VCaP (cell line): ENCODE results near the gene ENTPD7.

Experiments used
- H3K27ac ChIP-seq: fragments of 450-650 bp; 2 replicates; pipeline ENCODE4 v1.5.1; 2017
- TF ChIP-seq, protein P1 (sequence below): fragments of 450-650 bp; conservative IDR thresholded peaks from 2 replicates; pipeline ENCODE4 v1.5.1; 2017; ENCODE audit warnings: mild to moderate bottlenecking, moderate library complexity

The ENTPD7 gene

DNA sequence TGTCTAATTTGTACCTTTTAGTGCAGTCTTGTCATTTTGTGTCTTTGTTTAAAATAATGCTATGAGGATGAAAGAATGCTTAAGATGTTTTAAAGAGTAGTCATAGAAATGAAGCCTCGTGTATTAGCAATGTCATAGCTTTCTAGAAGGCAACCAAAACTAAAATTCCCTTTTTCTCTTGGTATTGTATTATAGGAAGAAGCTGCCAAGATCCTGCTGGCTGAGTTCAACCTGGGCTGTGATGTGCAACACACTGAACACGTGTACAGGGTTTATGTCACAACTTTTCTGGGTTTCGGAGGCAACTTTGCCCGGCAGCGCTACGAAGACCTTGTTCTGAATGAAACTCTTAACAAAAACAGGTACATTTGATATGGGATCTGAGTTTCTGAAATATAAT is 36.5 kb downstream of the ENTPD7 start:
- no peak overlapping the region for H3K27ac ChIP-seq
- TF ChIP-seq, protein P1, sequence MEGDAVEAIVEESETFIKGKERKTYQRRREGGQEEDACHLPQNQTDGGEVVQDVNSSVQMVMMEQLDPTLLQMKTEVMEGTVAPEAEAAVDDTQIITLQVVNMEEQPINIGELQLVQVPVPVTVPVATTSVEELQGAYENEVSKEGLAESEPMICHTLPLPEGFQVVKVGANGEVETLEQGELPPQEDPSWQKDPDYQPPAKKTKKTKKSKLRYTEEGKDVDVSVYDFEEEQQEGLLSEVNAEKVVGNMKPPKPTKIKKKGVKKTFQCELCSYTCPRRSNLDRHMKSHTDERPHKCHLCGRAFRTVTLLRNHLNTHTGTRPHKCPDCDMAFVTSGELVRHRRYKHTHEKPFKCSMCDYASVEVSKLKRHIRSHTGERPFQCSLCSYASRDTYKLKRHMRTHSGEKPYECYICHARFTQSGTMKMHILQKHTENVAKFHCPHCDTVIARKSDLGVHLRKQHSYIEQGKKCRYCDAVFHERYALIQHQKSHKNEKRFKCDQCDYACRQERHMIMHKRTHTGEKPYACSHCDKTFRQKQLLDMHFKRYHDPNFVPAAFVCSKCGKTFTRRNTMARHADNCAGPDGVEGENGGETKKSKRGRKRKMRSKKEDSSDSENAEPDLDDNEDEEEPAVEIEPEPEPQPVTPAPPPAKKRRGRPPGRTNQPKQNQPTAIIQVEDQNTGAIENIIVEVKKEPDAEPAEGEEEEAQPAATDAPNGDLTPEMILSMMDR, result no peak

DNA sequence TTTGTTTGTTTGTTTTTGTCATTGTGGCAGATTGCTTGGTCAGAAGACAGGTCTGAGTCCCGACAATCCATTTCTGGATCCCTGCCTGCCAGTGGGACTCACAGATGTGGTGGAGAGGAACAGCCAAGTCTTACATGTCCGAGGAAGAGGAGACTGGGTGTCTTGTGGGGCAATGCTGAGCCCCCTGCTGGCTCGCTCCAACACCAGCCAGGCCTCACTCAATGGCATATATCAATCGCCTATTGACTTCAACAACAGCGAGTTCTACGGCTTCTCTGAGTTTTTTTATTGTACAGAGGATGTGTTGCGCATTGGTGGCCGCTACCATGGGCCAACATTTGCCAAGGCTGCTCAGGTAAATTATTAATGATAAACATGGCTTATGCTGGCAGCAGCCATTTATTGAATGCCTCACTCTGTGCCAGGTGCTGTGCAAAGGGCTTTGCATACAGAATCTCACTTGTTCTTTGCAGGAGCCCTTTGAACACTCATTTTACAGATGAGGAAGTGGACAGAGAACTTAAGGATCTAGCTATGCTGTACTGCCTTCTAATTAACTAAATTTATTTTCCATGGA is 39.3 kb downstream of the ENTPD7 start:
- TF ChIP-seq, protein P1, result peak; percentile 60
- no peak overlapping the region for H3K27ac ChIP-seq

DNA sequence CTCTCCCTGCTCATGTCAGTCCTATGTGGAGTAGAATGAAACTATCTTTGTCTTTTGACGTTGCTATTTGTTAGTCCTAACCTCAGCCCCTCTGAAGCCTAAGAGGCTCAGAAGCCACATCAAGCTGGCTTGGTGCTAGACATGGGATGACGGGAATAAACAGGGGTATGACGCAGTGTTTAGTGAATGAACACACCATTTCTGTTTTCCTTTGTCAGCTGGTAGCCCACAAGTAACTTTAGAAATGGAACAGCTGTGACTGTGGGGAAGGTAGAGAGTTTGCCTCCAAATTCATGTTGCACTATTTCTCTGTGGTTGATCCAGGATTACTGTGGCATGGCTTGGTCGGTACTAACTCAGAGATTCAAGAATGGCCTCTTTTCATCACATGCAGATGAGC is 41.3 kb downstream of the ENTPD7 start:
- TF ChIP-seq, protein P1, result no peak
- no peak overlapping the region for H3K27ac ChIP-seq

DNA sequence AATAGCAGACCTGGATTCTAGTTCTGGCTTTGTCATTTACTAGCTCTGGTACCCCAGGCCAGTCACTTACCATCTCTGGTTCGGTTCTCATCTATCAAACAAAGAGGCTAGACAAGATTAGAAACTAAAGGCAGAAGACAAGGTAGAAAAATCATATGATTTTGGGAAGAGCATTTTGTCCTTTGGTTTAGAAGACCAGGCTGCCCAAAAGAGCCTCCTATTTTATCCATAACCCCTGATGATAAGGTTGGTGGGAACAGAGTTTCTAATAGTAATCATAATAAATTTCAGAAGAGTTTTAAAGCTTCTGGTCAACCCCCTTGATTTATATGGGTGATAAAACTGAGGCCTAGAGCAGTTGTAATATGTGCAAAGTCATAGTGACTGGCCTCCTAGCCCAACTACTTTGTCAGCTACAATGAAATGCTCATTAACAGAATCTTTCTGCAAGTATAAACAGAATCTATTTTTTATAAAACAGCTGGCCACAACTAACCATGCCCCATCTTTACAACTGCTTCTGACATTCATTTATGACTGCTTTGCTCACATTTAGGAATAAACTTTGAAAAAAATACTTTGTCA is 49.2 kb downstream of the ENTPD7 start:
- H3K27ac ChIP-seq, result no peak overlapping the region
- TF ChIP-seq, protein P1, result no peak

DNA sequence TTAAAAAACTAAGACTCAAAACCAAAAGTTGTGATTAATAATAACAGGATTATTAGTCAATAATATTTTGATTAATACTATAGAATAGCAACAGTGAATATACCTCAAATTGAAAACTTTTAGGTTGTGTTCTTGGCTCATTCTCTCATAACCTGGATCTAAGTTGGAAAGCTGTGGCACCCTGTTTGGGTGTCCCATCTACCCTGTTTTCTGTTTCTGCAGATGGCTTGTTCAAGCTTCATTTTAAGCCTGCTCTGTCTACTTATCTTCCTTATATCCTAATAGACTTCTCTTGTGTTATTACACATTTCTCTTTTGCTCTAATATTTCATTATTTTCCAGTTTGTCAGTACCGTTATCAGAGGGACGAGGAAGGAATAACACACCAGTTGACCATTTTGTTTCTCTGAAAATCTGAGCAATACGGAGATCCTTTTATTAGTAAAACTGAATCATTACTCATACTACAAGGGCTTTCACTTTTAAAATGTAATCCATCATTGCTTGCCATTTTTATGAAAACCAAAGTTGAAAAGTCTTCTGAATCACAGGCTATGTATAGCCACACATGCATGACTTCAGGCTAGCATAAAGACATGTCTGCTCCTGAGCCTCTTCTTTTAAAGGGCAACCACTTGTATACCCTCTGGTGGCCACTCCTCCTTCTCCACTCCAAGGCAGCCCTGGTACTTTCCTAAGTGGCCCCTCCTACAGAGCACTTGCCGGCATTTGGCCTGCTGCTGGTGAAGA is 50.3 kb downstream of the ENTPD7 start:
- H3K27ac ChIP-seq, result no peak overlapping the region
- TF ChIP-seq, protein P1, result no peak

DNA sequence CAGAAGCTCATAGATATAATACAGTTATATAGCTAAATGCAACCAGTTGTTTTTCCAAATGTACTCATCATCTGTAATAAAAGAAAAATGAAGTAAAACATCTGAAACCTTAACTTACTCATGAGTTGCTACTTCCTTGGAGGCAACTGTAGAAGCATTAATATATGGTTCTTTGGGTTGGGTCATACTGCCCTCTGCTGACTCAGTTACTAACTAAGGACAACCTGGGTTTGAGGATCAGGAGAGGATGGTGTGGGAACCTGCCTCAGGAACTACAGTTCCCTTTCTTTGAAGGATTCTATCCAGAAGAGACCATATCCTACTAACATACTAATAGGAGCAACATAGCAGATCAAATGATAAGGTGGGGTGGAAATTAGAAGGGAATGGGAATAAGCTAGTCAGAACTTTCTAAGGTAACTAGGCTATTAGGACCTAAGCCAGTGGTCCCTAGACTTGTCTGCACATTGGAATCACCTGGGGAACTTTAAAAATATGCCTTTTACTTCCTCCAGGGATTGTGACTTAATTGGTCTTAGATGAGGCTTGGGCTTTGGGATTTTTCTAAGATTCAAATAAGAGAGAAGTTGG is 51.9 kb downstream of the ENTPD7 start:
- H3K27ac ChIP-seq, result no peak overlapping the region
- TF ChIP-seq, protein P1, result peak; percentile 78

DNA sequence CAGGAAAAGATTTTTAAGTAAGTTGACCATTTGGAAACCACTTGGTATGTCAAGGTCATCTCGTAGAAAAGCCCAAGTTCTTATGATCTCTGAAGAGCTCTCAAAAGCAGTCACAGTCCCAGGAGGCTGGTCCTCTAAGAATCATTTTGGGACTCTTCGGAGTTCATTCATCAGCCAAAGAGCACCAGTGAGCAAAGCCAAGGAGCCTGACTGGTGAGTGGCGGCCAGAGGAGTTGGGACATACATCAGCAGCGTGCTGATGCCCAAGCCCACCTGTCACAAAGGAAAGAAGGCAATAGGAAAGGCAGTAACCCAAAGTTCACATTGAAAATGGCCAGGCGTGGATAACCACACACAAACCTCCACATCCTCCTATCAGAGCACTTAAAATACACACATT is 55.1 kb downstream of the ENTPD7 start:
- TF ChIP-seq, protein P1, result no peak
- H3K27ac ChIP-seq, result no peak overlapping the region
